SH-SY5Y (cell line): ENCODE data around the gene DOK6.

Experiments
- GATA2 ChIP-seq: IDR thresholded peaks from 2 replicates; pipeline ENCODE4 v1.6.1; 2011; ENCODE audit warnings: mild to moderate bottlenecking, low read depth, low read length
- GATA3 ChIP-seq: IDR thresholded peaks from 2 replicates; pipeline ENCODE4 v1.6.1; 2011; ENCODE audit warnings: low read depth, mild to moderate bottlenecking, low read length, moderate library complexity

DNA sequence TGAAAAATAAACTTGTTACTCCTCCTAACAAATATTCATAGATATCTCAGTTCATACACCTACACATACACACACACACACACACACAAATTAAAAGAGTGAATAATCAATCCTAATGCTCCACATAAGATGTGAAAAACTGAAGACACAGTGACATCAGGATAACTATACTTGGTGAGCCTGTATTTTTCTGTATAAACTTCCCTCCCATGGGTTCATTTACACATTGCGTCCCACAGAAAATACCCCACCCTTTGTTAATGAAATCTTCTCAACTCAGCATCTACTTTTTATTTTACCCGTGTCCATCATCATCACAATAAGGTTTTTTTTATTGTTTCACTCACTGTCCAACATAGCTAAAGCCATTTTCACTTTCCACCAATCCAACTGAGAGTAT lies 486.6 kb downstream of the DOK6 start:
- TF ChIP-seq GATA2 (no peak), GATA3 (no peak)
